Body of pancreas (tissue), 4 donors: ENCODE measurements around the gene ZCCHC7.

Experiments used
- POLR2A ChIP-seq, 3 donors: fragments of 450-650 bp; IDR thresholded peaks; one replicate each; pipeline ENCODE4 v1.6.1; 2016; ENCODE audit warnings: antibody characterized with exemption in 3 of 3, mild to moderate bottlenecking in 2 of 3
- TF ChIP-seq, protein P1 (sequence below), 7 experiments: fragments of 450-650 bp in 4 of 7; fragments of 200-600 bp in 3 of 7; sonication (generic) in 3 of 7; IDR thresholded peaks; one replicate each; pipeline ENCODE4 v1.5.1; 2016 to 2019; ENCODE audit warnings: antibody characterized with exemption in 7 of 7

- TF ChIP-seq POLR2A (IDR thresholded peaks at IDR 0.05): no peak
- TF ChIP-seq, protein P1, sequence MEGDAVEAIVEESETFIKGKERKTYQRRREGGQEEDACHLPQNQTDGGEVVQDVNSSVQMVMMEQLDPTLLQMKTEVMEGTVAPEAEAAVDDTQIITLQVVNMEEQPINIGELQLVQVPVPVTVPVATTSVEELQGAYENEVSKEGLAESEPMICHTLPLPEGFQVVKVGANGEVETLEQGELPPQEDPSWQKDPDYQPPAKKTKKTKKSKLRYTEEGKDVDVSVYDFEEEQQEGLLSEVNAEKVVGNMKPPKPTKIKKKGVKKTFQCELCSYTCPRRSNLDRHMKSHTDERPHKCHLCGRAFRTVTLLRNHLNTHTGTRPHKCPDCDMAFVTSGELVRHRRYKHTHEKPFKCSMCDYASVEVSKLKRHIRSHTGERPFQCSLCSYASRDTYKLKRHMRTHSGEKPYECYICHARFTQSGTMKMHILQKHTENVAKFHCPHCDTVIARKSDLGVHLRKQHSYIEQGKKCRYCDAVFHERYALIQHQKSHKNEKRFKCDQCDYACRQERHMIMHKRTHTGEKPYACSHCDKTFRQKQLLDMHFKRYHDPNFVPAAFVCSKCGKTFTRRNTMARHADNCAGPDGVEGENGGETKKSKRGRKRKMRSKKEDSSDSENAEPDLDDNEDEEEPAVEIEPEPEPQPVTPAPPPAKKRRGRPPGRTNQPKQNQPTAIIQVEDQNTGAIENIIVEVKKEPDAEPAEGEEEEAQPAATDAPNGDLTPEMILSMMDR (IDR thresholded peaks at IDR 0.05): no peak
These were observed 26.0 kb downstream of the ZCCHC7 start for GRCh38 chr9:37146410-37146809.
